Keratinocyte (primary cell): ENCODE data around the gene NEK3. TPM values are rescaled to one million over a fixed set of nuclear protein-coding genes. Genes with fewer than 3 reads are reported as not detected.
"Not testable (repeated sequence)": the region's sequence is repeated elsewhere in the genome, so short reads cannot be mapped to it uniquely, and the experiment has no call there.

Experiments used
- DNase-seq: peaks from one replicate; pipeline ENCODE4 v3.0.0-alpha.2; 2011; ENCODE audit warnings: low read depth, missing footprints, low spot score
- FAIRE-seq: peaks from 2 replicates; lab custom pipeline; 2011; peaks lifted over from hg19 to GRCh38; lab: Jason Lieb, UNC
- H2AFZ ChIP-seq: 2 replicates; pipeline ENCODE4 v1.6.0; 2012; ENCODE audit warnings: low read length, control low read depth, inconsistent platforms; ENCODE audit not compliant: control insufficient read depth
- H3K27ac ChIP-seq: 2 replicates; pipeline ENCODE4 v1.5.1; 2011; ENCODE audit warnings: low read length; ENCODE audit not compliant: control insufficient read depth, insufficient read depth
- H3K27me3 ChIP-seq: 3 replicates; pipeline ENCODE4 v1.6.0; 2011; ENCODE audit warnings: low read length; ENCODE audit not compliant: control insufficient read depth, insufficient read depth; ENCODE audit errors: extremely low read depth
- H3K36me3 ChIP-seq, 2 experiments: 2 replicates in 1 of 2; 3 replicates in 1 of 2; pipeline ENCODE4 v1.5.1; 2011; ENCODE audit warnings: low read length in 2 of 2, mild to moderate bottlenecking in 1 of 2; ENCODE audit not compliant: control insufficient read depth in 2 of 2, insufficient read depth in 2 of 2; ENCODE audit errors: extremely low read depth in 1 of 2
- H3K4me1 ChIP-seq: 3 replicates; pipeline ENCODE4 v1.5.1; 2011; ENCODE audit warnings: low read length; ENCODE audit not compliant: control insufficient read depth, insufficient read depth; ENCODE audit errors: extremely low read depth
- H3K4me2 ChIP-seq: 3 replicates; pipeline ENCODE4 v1.6.0; 2011; ENCODE audit warnings: low read depth, low read length; ENCODE audit not compliant: control insufficient read depth, insufficient read depth; ENCODE audit errors: extremely low read depth
- H3K4me3 ChIP-seq, 3 experiments: fragments of 200-600 bp in 1 of 3; sonication (generic) in 1 of 3; 2 replicates in 2 of 3; 3 replicates in 1 of 3; pipeline ENCODE4 v1.5.1; 2011 to 2016; ENCODE audit warnings: low read length in 3 of 3, mild to moderate bottlenecking in 3 of 3, control low read depth in 2 of 3, inconsistent platforms in 1 of 3, low read depth in 1 of 3, mixed read lengths in 1 of 3, mixed run types in 1 of 3, moderate library complexity in 1 of 3; ENCODE audit not compliant: control insufficient read depth in 2 of 3, insufficient read depth in 2 of 3; ENCODE audit errors: extremely low read depth in 1 of 3
- H3K79me2 ChIP-seq: 2 replicates; pipeline ENCODE4 v1.6.0; 2012; ENCODE audit warnings: low read length; ENCODE audit not compliant: control insufficient read depth, insufficient read depth
- H3K9ac ChIP-seq: 3 replicates; pipeline ENCODE4 v1.6.0; 2011; ENCODE audit warnings: low read length; ENCODE audit not compliant: control insufficient read depth, insufficient read depth; ENCODE audit errors: extremely low read depth
- H3K9me1 ChIP-seq: 3 replicates; pipeline ENCODE4 v1.6.0; 2011; ENCODE audit warnings: low read length; ENCODE audit not compliant: control insufficient read depth, insufficient read depth; ENCODE audit errors: extremely low read depth
- H3K9me3 ChIP-seq: 2 replicates; pipeline ENCODE4 v1.5.1; 2012; ENCODE audit warnings: low read depth, low read length; ENCODE audit not compliant: control insufficient read depth
- H4K20me1 ChIP-seq: 3 replicates; pipeline ENCODE4 v1.6.0; 2011; ENCODE audit warnings: low read length; ENCODE audit not compliant: control insufficient read depth, insufficient read depth; ENCODE audit errors: extremely low read depth
- CTCF ChIP-seq, 3 experiments: IDR thresholded peaks in 1 of 3; conservative IDR thresholded peaks in 1 of 3; optimal IDR thresholded peaks in 1 of 3; 2 replicates in 2 of 3; 3 replicates in 1 of 3; pipeline versions ENCODE3 to v1.5.1; 2011; ENCODE audit warnings: low read length in 3 of 3, mild to moderate bottlenecking in 3 of 3, moderate library complexity in 2 of 3, control low read depth in 1 of 3, inconsistent platforms in 1 of 3; ENCODE audit not compliant: insufficient read depth in 2 of 3; ENCODE audit errors: extremely low read depth in 1 of 3
- EZH2 ChIP-seq: IDR thresholded peaks from one replicate; pipeline ENCODE4 v1.6.1; 2012; ENCODE audit warnings: inconsistent platforms, mild to moderate bottlenecking, low read length, moderate library complexity
- dilution Hi-C: fragments of 300-500 bp; cut with MboI; formaldehyde crosslinking; loops from one replicate; pipeline ENCODE4 v1.7.0; 2020; ENCODE audit warnings: low sequenced_read_pairs; ENCODE audit not compliant: extremely low pct_ligation_motif_present
- polyA plus RNA-seq, 5 experiments: library from polyadenylated mRNA; depleted of rRNA in 3 of 5; stranded (reverse) in 3 of 5; stranded (forward) in 1 of 5; unstranded in 1 of 5; fragments of >200 nt; gene quantifications; 1 replicate in 1 of 5; 2 replicates in 3 of 5; 3 replicates in 1 of 5; pipeline versions ENCODE4 v1.2.1 to v1.2.3, GENCODE V29; 2011 to 2012; ENCODE audit warnings: missing spikeins in 2 of 5, low read depth in 1 of 5, low replicate concordance in 1 of 5

Gene NEK3
- polyA plus RNA-seq, 1 donor (not counting 4 experiments of a cell fraction or from before 2014, with no cell fraction given), result 11.1 TPM

- DNase-seq, result no peak
- no peak for TF ChIP-seq EZH2
- Histone ChIP-seq H3K36me3 (no peaks in the 10 kb centered on the region), H3K79me2 (no peaks in the 10 kb centered on the region), H3K9me1 (no peaks in the 10 kb centered on the region), H3K9ac (no peak overlapping the region), H3K27me3 (no peaks in the 10 kb centered on the region), H2AFZ (no peak overlapping the region), H3K4me3 (no peak overlapping the region), H3K9me3 (no peaks in the 10 kb centered on the region), H3K27ac (no peak overlapping the region), H3K4me2 (no peak overlapping the region), H4K20me1 (no peaks in the 10 kb centered on the region), H3K4me1 (no peaks in the 10 kb centered on the region)
- no peak for FAIRE-seq
- dilution Hi-C loops, result no loop called here
Measured at GRCh38 chr13:52092087-52092486, 67.3 kb downstream of the NEK3 start.

- no peak overlapping the region for H3K27ac ChIP-seq
- no peaks in the 10 kb centered on the region for H3K79me2 ChIP-seq
- FAIRE-seq, result no peak
- no peak overlapping the region for H2AFZ ChIP-seq
- dilution Hi-C loops, result no loop called here
- H3K27me3 ChIP-seq, result no peaks in the 10 kb centered on the region
- no peak overlapping the region for H3K4me2 ChIP-seq
- no peak overlapping the region for H3K9ac ChIP-seq
- DNase-seq, result no peak
- H4K20me1 ChIP-seq, result no peaks in the 10 kb centered on the region
- no peak overlapping the region for H3K4me3 ChIP-seq
- no peaks in the 10 kb centered on the region for H3K4me1 ChIP-seq
- H3K9me3 ChIP-seq, result no peaks in the 10 kb centered on the region
- no peaks in the 10 kb centered on the region for H3K36me3 ChIP-seq
- no peaks in the 10 kb centered on the region for H3K9me1 ChIP-seq
- TF ChIP-seq EZH2 (no peak), CTCF (optimal IDR thresholded peaks at IDR 0.05 in 1 of 3, IDR thresholded peaks at IDR 0.05 in 1 of 3, conservative IDR thresholded peaks at IDR 0.05 in 1 of 3; ENCODE audit: extremely low read depth in 1 of 3, insufficient read depth in 2 of 3, low read length in 3 of 3) (no peak)
Measured at GRCh38 chr13:52091473-52091872, 67.9 kb downstream of the NEK3 start.

GRCh38 chr13:52085421-52085820 is 74.0 kb downstream of the NEK3 start:
- no peaks in the 10 kb centered on the region for H3K36me3 ChIP-seq
- no peak overlapping the region for H3K9ac ChIP-seq
- no peaks in the 10 kb centered on the region for H3K9me1 ChIP-seq
- H3K79me2 ChIP-seq, result no peaks in the 10 kb centered on the region
- no peaks in the 10 kb centered on the region for H3K9me3 ChIP-seq
- peak; percentile 4 for DNase-seq
- H3K4me1 ChIP-seq, result peaks cover 4% of the 10 kb centered on the region
- dilution Hi-C loops, result no loop called here
- TF ChIP-seq CTCF (optimal IDR thresholded peaks at IDR 0.05 in 1 of 3, IDR thresholded peaks at IDR 0.05 in 1 of 3, conservative IDR thresholded peaks at IDR 0.05 in 1 of 3; ENCODE audit: extremely low read depth in 1 of 3, insufficient read depth in 2 of 3, low read length in 3 of 3) (no peak), EZH2 (no peak)
- FAIRE-seq, result peak; percentile 76
- no peaks in the 10 kb centered on the region for H3K27me3 ChIP-seq
- H2AFZ ChIP-seq, result no peak overlapping the region
- H3K4me3 ChIP-seq, result no peak overlapping the region
- H3K4me2 ChIP-seq, result no peak overlapping the region
- H3K27ac ChIP-seq, result no peak overlapping the region
- H4K20me1 ChIP-seq, result no peaks in the 10 kb centered on the region

- H3K79me2 ChIP-seq, H3K9me3 ChIP-seq, H3K4me1 ChIP-seq, H3K27me3 ChIP-seq, H3K4me2 ChIP-seq, H3K9ac ChIP-seq, FAIRE-seq, H3K4me3 ChIP-seq, H4K20me1 ChIP-seq, H3K9me1 ChIP-seq, H3K27ac ChIP-seq, H3K36me3 ChIP-seq, H2AFZ ChIP-seq, dilution Hi-C loops: not testable (repeated sequence)
- DNase-seq, result peak; percentile 5
Measured at GRCh38 chr13:52084981-52085380, 74.4 kb downstream of the NEK3 start.
